Activated naive CD8-positive, alpha-beta T cell treated with anti-CD3 and anti-CD28 coated beads for 36 hours (primary cell): ENCODE data around the gene ARHGAP28. TPM values are rescaled to one million over a fixed set of nuclear protein-coding genes. Genes with fewer than 3 reads are reported as not detected.

Source experiments
- DNase-seq: peaks from one replicate; pipeline ENCODE4 v3.0.0; 2021
- H3K27ac Mint-ChIP-seq: one replicate; pipeline ENCODE4 v1.8.0; 2022; ENCODE audit warnings: mild to moderate bottlenecking, moderate library complexity, mixed read lengths
- H3K27me3 Mint-ChIP-seq: one replicate; pipeline ENCODE4 v1.8.0; 2022; ENCODE audit warnings: mild to moderate bottlenecking, mixed read lengths
- H3K36me3 Mint-ChIP-seq: one replicate; pipeline ENCODE4 v1.8.0; 2021; ENCODE audit warnings: mild to moderate bottlenecking, mixed read lengths
- H3K4me1 Mint-ChIP-seq: one replicate; pipeline ENCODE4 v1.8.0; 2021; ENCODE audit warnings: mixed read lengths
- H3K4me3 Mint-ChIP-seq: one replicate; pipeline ENCODE4 v1.8.0; 2022; ENCODE audit warnings: mild to moderate bottlenecking, moderate library complexity, mixed read lengths
- H3K9me3 Mint-ChIP-seq: one replicate; pipeline ENCODE4 v1.8.0; 2022; ENCODE audit warnings: mixed read lengths
- total RNA-seq, 2 experiments: library from RNA; stranded (reverse); gene quantifications; one replicate each; pipeline ENCODE4 v1.2.3, GENCODE V29; 2021

ARHGAP28 gene
- total RNA-seq, 2 experiments from 2014 or later: not detected

DNA sequence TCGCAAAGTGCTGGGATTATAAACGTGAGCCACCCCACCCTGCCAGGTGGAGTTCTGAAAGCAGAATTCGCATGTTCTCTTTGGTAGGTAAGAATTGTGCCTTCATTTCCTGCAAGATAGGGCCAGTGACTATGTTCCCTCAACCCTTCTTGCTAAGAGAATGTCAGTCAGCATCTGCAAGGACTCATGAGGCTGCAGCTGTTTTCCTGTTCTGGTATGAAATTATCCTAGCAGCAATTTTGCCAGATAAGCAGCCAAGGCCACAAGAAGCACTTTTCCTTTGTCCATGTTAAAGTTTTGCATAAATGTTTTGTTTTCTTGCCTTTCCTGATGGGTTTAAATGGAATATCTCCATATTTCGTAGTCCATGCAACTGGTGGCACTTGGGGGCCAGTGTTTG lies 6.8 kb upstream of the ARHGAP28 start:
- no peaks in the 10 kb centered on the region for H3K36me3 Mint-ChIP-seq
- DNase-seq: no peak
- no peaks in the 10 kb centered on the region for H3K9me3 Mint-ChIP-seq
- H3K4me3 Mint-ChIP-seq: no peak overlapping the region
- no peaks in the 10 kb centered on the region for H3K27me3 Mint-ChIP-seq
- no peak overlapping the region for H3K27ac Mint-ChIP-seq
- no peaks in the 10 kb centered on the region for H3K4me1 Mint-ChIP-seq

GRCh38 chr18:6724331-6724730 lies 5.2 kb upstream of the ARHGAP28 start:
- Mint-ChIP-seq H3K4me1 (peaks cover 3% of the 10 kb centered on the region), H3K4me3 (no peak overlapping the region), H3K27me3 (peaks cover 13% of the 10 kb centered on the region), H3K9me3 (no peaks in the 10 kb centered on the region), H3K27ac (no peak overlapping the region), H3K36me3 (no peaks in the 10 kb centered on the region)
- no peak for DNase-seq

DNA sequence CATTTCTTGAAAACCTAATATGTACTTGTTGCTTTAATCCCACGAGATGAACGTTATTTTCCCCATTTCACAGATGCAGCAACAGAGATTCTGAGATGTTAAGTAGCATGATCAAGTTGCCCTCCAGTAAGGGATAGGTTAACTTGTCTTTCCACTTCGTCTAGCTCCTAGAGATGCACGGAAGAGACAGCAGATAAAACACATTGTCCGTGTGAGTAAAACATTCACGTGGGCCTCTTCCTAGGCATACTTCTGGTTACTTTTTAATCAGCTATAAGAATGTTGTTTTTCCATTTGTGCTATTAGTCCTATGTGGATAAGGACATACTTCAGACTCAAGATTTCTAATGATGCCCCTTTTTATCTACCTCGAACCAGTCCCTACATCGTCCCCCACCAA lies 1.2 kb upstream of the ARHGAP28 start:
- no peak overlapping the region for H3K4me3 Mint-ChIP-seq

GRCh38 chr18:6728809-6729246 lies 688 bp upstream of the ARHGAP28 start:
- H3K4me1 Mint-ChIP-seq: peaks cover 5% of the 10 kb centered on the region
- H3K27ac Mint-ChIP-seq: no peak overlapping the region
- peaks cover 33% of the 10 kb centered on the region for H3K27me3 Mint-ChIP-seq
- H3K4me3 Mint-ChIP-seq: peak overlapping the region; percentile 65
- no peaks in the 10 kb centered on the region for H3K9me3 Mint-ChIP-seq
- DNase-seq: no peak
- H3K36me3 Mint-ChIP-seq: no peaks in the 10 kb centered on the region

More for the DNA sequence above, 1.2 kb upstream of the ARHGAP28 start:
- Mint-ChIP-seq H3K9me3 (no peaks in the 10 kb centered on the region), H3K27ac (no peak overlapping the region), H3K4me1 (peaks cover 5% of the 10 kb centered on the region), H3K27me3 (peaks cover 33% of the 10 kb centered on the region), H3K36me3 (no peaks in the 10 kb centered on the region)
- no peak for DNase-seq

- peaks cover 5% of the 10 kb centered on the region for H3K4me1 Mint-ChIP-seq
- peaks cover 33% of the 10 kb centered on the region for H3K27me3 Mint-ChIP-seq
- H3K27ac Mint-ChIP-seq: no peak overlapping the region
- no peak for DNase-seq
- H3K4me3 Mint-ChIP-seq: no peak overlapping the region
- no peaks in the 10 kb centered on the region for H3K9me3 Mint-ChIP-seq
- H3K36me3 Mint-ChIP-seq: no peaks in the 10 kb centered on the region
Measured at GRCh38 chr18:6730416-6731221, 1.1 kb downstream of the ARHGAP28 start.

- Mint-ChIP-seq H3K27me3 (peaks cover 33% of the 10 kb centered on the region), H3K36me3 (no peaks in the 10 kb centered on the region), H3K27ac (no peak overlapping the region), H3K4me1 (peaks cover 5% of the 10 kb centered on the region), H3K9me3 (no peaks in the 10 kb centered on the region), H3K4me3 (no peak overlapping the region)
- no peak for DNase-seq
Measured at GRCh38 chr18:6731222-6731596, 1.7 kb downstream of the ARHGAP28 start.

DNA sequence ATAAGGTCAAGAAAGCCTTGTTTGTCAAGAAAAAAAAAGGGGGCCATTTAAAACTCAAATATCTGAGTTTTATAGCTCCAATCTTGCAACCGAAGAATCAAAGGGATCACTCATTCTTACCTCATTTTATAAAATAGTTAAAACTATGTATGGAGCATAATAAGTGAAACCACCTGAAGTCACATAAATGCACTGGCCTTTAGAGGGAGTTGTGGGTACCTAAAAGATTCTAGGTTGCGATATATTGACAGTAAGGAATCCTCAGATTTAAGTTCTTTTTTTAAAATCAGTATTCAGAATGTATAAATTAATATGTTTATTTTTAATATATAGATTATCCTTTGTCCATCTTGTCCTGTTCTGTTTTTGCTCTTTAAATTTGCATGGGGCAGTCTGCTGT lies 3.4 kb downstream of the ARHGAP28 start:
- no peak overlapping the region for H3K27ac Mint-ChIP-seq
- peaks cover 33% of the 10 kb centered on the region for H3K27me3 Mint-ChIP-seq
- H3K36me3 Mint-ChIP-seq: no peaks in the 10 kb centered on the region
- H3K9me3 Mint-ChIP-seq: no peaks in the 10 kb centered on the region
- H3K4me3 Mint-ChIP-seq: no peak overlapping the region
- peaks cover 5% of the 10 kb centered on the region for H3K4me1 Mint-ChIP-seq
- no peak for DNase-seq

GRCh38 chr18:6733758-6734157 lies 4.2 kb downstream of the ARHGAP28 start:
- Mint-ChIP-seq H3K27me3 (peaks cover 26% of the 10 kb centered on the region), H3K36me3 (no peaks in the 10 kb centered on the region), H3K4me3 (no peak overlapping the region), H3K9me3 (no peaks in the 10 kb centered on the region), H3K4me1 (peaks cover 5% of the 10 kb centered on the region), H3K27ac (no peak overlapping the region)
- DNase-seq: no peak

DNA sequence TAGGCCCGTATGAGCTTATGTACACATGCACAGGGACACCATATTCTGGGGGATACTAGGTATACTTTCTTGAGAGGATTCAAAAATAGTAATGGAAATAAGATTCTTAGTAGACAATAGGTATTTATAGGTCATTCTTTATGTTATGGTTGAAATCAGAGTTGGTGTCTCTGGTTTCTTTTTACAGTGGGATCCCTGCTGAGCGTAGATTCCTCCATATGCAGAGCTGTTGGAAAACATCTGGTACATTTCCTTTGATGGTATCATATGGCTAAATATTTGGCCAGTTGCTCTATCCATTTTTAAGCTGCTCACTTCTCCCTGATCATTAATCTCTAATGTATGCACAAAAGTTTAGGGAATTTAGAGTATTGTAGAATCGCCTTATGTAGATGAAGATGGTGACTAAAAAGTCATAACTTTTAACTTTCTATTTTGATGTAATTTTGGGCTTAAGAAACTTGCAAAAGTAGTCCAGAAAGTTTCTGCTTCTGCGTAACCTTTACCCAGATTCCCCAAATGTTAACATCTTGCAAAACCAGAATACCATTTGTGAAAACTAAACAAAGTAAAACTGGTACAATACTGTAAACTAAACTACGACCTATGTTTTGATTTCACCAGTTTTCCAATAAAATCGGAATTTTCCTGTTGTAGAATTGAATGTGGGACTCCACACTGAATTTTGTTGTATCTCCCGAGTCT lies 5.4 kb downstream of the ARHGAP28 start:
- Mint-ChIP-seq H3K4me3 (no peak overlapping the region), H3K4me1 (peaks cover 1% of the 10 kb centered on the region), H3K27ac (no peak overlapping the region), H3K27me3 (peaks cover 19% of the 10 kb centered on the region), H3K9me3 (no peaks in the 10 kb centered on the region), H3K36me3 (no peaks in the 10 kb centered on the region)
- DNase-seq: no peak

DNA sequence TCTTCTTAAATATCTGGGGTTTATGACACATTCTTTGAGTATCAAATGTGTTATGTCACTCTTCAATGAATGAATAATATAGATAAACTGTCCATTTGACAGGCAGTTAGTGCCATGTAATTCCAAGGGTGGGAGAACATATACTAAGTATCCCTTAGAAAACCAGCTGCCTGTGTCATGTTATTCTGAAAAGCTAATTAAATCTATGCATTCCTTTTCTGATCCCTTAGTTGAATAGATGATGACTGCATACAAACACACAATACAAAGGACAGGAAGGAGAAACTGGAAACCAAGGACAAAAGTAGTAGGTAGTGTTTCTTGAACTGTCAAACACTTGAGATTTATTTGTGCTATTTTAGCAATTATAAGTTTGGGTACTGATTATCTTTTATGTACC lies 8.3 kb downstream of the ARHGAP28 start:
- Mint-ChIP-seq H3K36me3 (no peaks in the 10 kb centered on the region), H3K9me3 (no peaks in the 10 kb centered on the region), H3K27ac (no peak overlapping the region), H3K4me1 (no peaks in the 10 kb centered on the region), H3K4me3 (no peak overlapping the region), H3K27me3 (peaks cover 3% of the 10 kb centered on the region)
- no peak for DNase-seq

DNA sequence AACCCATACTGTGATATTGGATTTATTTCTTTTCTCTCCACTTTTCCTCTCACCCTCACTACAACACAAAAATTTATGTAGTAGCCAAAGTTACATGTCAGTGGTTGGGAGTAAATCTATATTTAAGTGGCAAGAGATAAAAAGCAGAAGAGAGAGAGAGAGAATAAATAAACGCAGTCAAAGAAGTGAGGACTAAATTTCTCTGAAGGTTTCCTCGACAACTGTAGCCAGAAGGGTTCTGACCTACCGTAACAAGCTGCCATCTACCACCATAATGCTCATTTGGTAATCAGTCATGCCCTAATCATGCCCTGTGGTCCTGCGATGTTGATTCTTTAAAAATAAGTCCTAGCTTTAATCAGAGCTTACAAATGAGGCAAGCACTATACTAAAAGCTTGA lies 9.1 kb downstream of the ARHGAP28 start:
- H3K9me3 Mint-ChIP-seq: no peaks in the 10 kb centered on the region
- no peaks in the 10 kb centered on the region for H3K36me3 Mint-ChIP-seq
- H3K27ac Mint-ChIP-seq: no peak overlapping the region
- DNase-seq: no peak
- H3K4me3 Mint-ChIP-seq: no peak overlapping the region
- H3K27me3 Mint-ChIP-seq: peaks cover 3% of the 10 kb centered on the region
- H3K4me1 Mint-ChIP-seq: no peaks in the 10 kb centered on the region

- Mint-ChIP-seq H3K36me3 (no peaks in the 10 kb centered on the region), H3K27ac (no peak overlapping the region), H3K9me3 (no peaks in the 10 kb centered on the region), H3K4me3 (no peak overlapping the region), H3K27me3 (peaks cover 3% of the 10 kb centered on the region), H3K4me1 (no peaks in the 10 kb centered on the region)
- no peak for DNase-seq
Measured at GRCh38 chr18:6741232-6741663, 11.7 kb downstream of the ARHGAP28 start.

DNA sequence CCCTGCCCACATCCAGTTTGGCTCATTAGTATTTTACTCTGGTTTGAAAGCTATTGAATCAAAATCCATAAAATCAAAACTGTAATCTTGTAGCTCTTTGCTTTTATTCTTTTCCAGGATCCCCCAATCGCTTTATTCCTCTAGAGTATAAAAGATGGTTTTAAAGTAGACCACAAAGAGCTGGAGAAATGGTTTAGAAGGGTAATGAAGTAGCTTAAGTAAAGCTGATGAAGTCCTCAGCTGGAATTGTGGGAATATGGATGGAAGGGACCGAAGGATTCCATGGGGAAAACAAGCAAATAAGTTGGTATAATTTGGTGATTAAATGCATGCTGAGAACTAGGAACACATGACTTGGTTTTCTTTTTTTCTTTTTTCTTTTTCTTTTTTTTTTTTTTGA lies 12.3 kb downstream of the ARHGAP28 start:
- Mint-ChIP-seq H3K9me3 (no peaks in the 10 kb centered on the region), H3K4me1 (no peaks in the 10 kb centered on the region), H3K36me3 (no peaks in the 10 kb centered on the region), H3K27ac (no peak overlapping the region), H3K4me3 (no peak overlapping the region), H3K27me3 (peaks cover 3% of the 10 kb centered on the region)
- DNase-seq: no peak

DNA sequence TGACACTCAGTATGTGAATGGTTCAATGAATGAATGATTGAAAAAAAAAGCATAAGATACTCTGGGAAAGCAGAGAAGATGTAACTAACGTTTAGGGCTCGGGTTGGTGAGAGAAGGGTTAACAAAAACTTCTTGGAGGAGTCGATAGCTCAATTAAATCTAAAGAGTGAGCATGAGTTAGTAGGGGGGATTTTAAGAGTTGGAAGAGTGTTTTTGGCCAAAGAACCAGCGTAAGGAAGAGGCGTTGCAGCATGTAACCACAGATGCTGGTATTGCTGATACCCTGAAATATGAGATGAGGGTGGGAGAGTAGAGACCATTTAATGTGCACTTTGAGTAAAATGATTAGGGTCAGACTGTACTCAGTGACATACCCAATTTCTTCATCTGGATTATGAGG lies 14.5 kb downstream of the ARHGAP28 start:
- no peak for DNase-seq
- Mint-ChIP-seq H3K4me3 (no peak overlapping the region), H3K27me3 (peaks cover 3% of the 10 kb centered on the region), H3K36me3 (no peaks in the 10 kb centered on the region), H3K27ac (no peak overlapping the region), H3K9me3 (peaks cover 2% of the 10 kb centered on the region), H3K4me1 (no peaks in the 10 kb centered on the region)

DNA sequence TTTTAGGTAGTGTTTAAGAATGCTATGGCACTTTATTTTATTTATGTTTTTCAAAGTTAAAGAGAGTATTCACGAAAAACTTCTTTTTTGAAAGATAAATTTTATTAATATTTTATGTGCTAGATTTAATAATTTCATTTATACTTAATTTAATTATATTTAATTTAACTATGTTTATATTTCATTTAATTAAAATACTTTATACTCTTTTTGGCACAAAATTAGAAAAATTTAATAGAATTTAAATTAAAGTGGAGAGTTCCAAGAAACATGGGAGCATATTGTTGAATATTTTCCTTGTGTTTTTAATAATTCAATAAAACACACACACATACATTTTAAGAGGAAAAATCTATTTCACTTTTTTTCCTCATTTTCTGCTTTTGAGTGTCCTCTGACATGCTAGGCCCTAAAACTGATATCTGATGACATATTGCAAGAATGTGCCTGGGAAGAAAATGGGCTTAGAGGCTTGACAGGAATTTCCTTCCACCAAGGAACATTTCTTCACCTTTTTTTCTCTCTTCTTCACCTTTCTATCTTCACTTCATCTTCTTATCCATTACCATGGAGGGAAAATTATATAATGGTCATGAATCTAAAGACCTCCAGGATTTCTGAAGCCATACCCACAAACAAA lies 15.4 kb downstream of the ARHGAP28 start:
- DNase-seq: no peak
- no peaks in the 10 kb centered on the region for H3K36me3 Mint-ChIP-seq
- no peaks in the 10 kb centered on the region for H3K4me1 Mint-ChIP-seq
- H3K4me3 Mint-ChIP-seq: no peak overlapping the region
- H3K9me3 Mint-ChIP-seq: peaks cover 2% of the 10 kb centered on the region
- H3K27ac Mint-ChIP-seq: no peak overlapping the region
- peaks cover 3% of the 10 kb centered on the region for H3K27me3 Mint-ChIP-seq
